ENCODE results near the gene GPR150. TPM values are rescaled to one million over a fixed set of nuclear protein-coding genes. Genes with fewer than 3 reads are reported as not detected.
A peak's percentile ranks its signal among the peaks of the same experiment; 100 is the strongest.
"Not testable (repeated sequence)": the region's sequence is repeated elsewhere in the genome, so short reads cannot be mapped to it uniquely, and the experiment has no call there.

The GPR150 gene
- total and polyA plus RNA-seq, 4 donors = 0.06 to 0.57 (median 0.46) TPM

DNA sequence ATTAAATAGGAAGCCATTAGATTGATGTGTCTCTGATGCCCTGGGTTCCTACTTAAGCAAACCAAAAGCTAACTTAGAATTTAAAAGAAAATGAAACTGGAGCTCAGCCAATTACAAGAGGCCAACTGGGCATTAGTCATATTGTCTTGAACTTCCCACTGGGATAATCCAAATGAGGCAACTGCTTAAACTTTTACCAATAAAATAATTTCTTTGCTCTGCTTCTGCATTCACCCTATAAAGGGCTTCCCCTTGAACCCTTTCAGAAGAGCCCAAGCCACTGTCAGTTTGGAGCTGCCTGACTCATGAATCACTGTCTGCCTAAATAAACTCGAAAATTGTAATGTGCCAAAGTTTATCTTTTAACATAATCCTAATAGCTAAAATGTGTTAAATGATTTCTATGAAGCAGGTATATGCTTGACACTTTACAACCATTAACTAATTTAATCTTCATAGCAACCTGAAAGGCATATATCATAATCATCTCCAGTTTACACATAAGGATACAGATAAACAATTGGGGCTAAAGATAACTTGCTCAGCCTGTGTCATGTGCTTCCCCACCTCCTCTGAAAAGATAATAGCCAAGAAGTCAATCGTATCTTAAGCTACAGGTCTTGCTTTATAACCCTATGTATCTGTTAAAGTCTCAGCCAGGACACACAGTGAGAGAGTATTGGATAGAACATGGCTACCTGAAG is 11.5 kb downstream of the GPR150 start:
- Histone ChIP-seq H3K27ac (ENCODE audit: low read depth, low read length) (no peak overlapping the region), H3K27me3 (ENCODE audit: control insufficient read depth, insufficient read depth, low read length) (no peaks in the 10 kb centered on the region), H3K9me3 (ENCODE audit: control insufficient read depth, insufficient read depth, low read length) (no peaks in the 10 kb centered on the region), H3K4me3 (ENCODE audit: low read depth, low read length) (no peak overlapping the region), H3K4me1 (ENCODE audit: control insufficient read depth, insufficient read depth, low read length) (no peaks in the 10 kb centered on the region), H3K36me3 (ENCODE audit: control insufficient read depth, insufficient read depth, low read length) (no peaks in the 10 kb centered on the region)
- no CpG with 5 or more reads among the region's 2 CpGs for WGBS (ENCODE audit: insufficient coverage)
- no peak for DNase-seq (ENCODE audit: low read depth in 4 of 6, low spot score in 6 of 6)

DNA sequence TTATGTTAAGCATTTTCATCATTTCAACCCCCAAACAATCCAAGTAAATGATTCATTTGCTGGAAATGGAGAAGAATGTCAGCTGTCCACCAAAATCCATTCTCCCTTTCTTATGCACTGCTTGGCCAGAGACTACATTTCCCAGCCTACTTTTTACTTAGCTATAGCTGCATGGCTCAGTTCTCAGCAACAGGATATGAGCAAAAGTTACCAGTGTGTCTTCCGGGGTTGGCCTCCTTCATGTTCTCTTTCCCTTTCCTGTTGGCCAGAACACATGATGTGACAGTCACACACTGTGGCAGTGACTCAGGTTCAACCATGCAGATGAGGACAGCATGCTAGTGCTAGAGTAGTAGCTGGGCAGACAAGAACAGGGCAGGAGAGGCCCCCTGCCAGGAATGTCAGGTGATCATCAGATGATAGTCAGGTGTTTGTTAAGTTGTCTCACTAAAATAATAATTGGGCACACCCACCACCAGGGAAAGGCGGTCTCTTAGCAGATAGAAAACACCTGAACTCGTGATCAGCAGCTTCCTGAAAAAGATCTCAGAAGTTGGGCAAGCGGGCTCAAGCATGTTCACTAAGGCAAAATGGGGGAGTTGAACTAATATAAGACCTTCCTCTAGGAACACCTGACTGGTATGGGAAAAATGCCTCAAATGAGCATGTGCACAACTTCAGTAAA is 12.2 kb downstream of the GPR150 start:
- DNase-seq (ENCODE audit: low read depth in 4 of 6, low spot score in 6 of 6) = no peak
- no peak overlapping the region for H3K4me3 ChIP-seq (ENCODE audit: low read depth, low read length)
- no peaks in the 10 kb centered on the region for H3K4me1 ChIP-seq (ENCODE audit: control insufficient read depth, insufficient read depth, low read length)
- H3K36me3 ChIP-seq (ENCODE audit: control insufficient read depth, insufficient read depth, low read length) = no peaks in the 10 kb centered on the region
- H3K9me3 ChIP-seq (ENCODE audit: control insufficient read depth, insufficient read depth, low read length) = no peaks in the 10 kb centered on the region
- no peaks in the 10 kb centered on the region for H3K27me3 ChIP-seq (ENCODE audit: control insufficient read depth, insufficient read depth, low read length)
- H3K27ac ChIP-seq (ENCODE audit: low read depth, low read length) = no peak overlapping the region
- WGBS (ENCODE audit: insufficient coverage) = 100% methylated on average over 1 of the region's 4 CpGs

DNA sequence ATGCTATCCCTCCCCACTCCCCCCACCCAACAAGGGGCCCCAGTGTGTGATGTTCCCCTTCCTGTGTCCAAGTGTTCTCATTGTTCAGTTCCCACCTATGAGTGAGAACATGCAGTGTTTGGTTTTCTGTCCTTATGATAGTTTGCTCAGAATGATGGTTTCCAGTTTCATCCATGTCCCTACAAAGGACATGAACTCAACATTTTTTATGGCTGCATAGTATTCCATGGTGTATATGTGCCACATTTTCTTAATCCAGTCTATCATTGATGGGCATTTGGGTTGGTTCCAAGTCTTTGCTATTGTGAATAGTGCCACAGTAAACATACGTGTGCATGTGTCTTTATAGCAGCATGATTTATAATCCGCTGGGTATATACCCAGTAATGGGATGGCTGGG is 13.1 kb downstream of the GPR150 start:
- DNase-seq (ENCODE audit: low read depth in 4 of 6, low spot score in 6 of 6); H3K4me1 ChIP-seq (ENCODE audit: control insufficient read depth, insufficient read depth, low read length); H3K27ac ChIP-seq (ENCODE audit: low read depth, low read length); H3K9me3 ChIP-seq (ENCODE audit: control insufficient read depth, insufficient read depth, low read length); H3K4me3 ChIP-seq (ENCODE audit: low read depth, low read length); H3K27me3 ChIP-seq (ENCODE audit: control insufficient read depth, insufficient read depth, low read length); H3K36me3 ChIP-seq (ENCODE audit: control insufficient read depth, insufficient read depth, low read length): not testable (repeated sequence)
- no CpG with 5 or more reads among the region's 2 CpGs for WGBS (ENCODE audit: insufficient coverage)

DNA sequence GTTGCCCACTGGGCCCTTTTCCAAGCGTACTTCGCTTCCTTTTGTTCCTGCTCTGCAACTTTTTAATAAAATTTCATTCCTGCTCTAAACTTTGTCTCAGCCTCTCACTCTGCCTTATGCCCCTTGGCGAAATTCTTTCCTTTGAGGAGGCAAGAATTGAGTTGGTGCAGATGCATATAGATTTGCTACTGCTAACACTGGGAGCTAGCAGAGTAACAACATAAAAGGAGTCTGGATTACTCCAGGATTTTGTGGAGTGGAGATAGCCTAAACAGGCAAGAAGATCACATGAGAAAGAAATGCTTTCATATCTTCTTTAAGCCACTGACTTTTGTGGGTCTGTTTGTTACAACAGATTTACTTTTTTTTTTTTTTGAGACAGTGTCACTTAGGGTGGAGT is 13.8 kb downstream of the GPR150 start:
- H3K27ac ChIP-seq (ENCODE audit: low read depth, low read length) = no peak overlapping the region
- WGBS (ENCODE audit: insufficient coverage) = no CpG with 5 or more reads among the region's 3 CpGs
- H3K36me3 ChIP-seq (ENCODE audit: control insufficient read depth, insufficient read depth, low read length) = no peaks in the 10 kb centered on the region
- no peaks in the 10 kb centered on the region for H3K27me3 ChIP-seq (ENCODE audit: control insufficient read depth, insufficient read depth, low read length)
- H3K4me3 ChIP-seq (ENCODE audit: low read depth, low read length) = no peak overlapping the region
- H3K4me1 ChIP-seq (ENCODE audit: control insufficient read depth, insufficient read depth, low read length) = no peaks in the 10 kb centered on the region
- H3K9me3 ChIP-seq (ENCODE audit: control insufficient read depth, insufficient read depth, low read length) = no peaks in the 10 kb centered on the region
- no peak for DNase-seq (ENCODE audit: low read depth in 4 of 6, low spot score in 6 of 6)

- no peaks in the 10 kb centered on the region for H3K4me1 ChIP-seq (ENCODE audit: control insufficient read depth, insufficient read depth, low read length)
- no CpG with 5 or more reads among the region's 3 CpGs for WGBS (ENCODE audit: insufficient coverage)
- H3K9me3 ChIP-seq (ENCODE audit: control insufficient read depth, insufficient read depth, low read length) = no peaks in the 10 kb centered on the region
- no peak overlapping the region for H3K27ac ChIP-seq (ENCODE audit: low read depth, low read length)
- no peak for DNase-seq (ENCODE audit: low read depth in 4 of 6, low spot score in 6 of 6)
- no peak overlapping the region for H3K4me3 ChIP-seq (ENCODE audit: low read depth, low read length)
- H3K36me3 ChIP-seq (ENCODE audit: control insufficient read depth, insufficient read depth, low read length) = no peaks in the 10 kb centered on the region
- H3K27me3 ChIP-seq (ENCODE audit: control insufficient read depth, insufficient read depth, low read length) = no peaks in the 10 kb centered on the region
Measured at GRCh38 chr5:95634081-95634480, 14.2 kb downstream of the GPR150 start.

DNA sequence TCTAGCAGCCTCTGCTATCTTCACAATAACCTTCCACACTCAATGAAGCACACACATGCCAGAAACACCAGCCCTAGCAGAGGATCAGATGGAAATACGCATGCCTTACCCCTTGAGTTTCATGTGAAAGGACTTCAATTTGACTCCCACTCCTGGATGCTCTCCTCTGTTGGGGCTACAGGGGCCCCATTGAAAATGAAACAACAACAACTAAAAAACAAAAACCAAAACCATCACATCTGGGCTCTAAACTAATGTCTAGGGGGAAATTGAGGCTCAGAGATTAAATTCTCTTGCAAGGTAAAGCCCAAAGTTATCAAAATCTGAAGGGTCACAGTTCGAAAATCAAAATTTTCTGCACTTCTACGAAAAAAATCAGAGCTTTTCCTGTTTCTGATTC is 18.7 kb downstream of the GPR150 start:
- Histone ChIP-seq H3K4me1 (ENCODE audit: control insufficient read depth, insufficient read depth, low read length) (no peaks in the 10 kb centered on the region), H3K27me3 (ENCODE audit: control insufficient read depth, insufficient read depth, low read length) (no peaks in the 10 kb centered on the region), H3K27ac (ENCODE audit: low read depth, low read length) (no peak overlapping the region), H3K4me3 (ENCODE audit: low read depth, low read length) (no peak overlapping the region), H3K36me3 (ENCODE audit: control insufficient read depth, insufficient read depth, low read length) (no peaks in the 10 kb centered on the region), H3K9me3 (ENCODE audit: control insufficient read depth, insufficient read depth, low read length) (no peaks in the 10 kb centered on the region)
- WGBS (ENCODE audit: insufficient coverage) = 77% methylated on average over 2 of the region's 3 CpGs
- no peak for DNase-seq (ENCODE audit: low read depth in 4 of 6, low spot score in 6 of 6)

GRCh38 chr5:95641741-95642220 is 21.9 kb downstream of the GPR150 start:
- Histone ChIP-seq H3K4me3 (ENCODE audit: low read depth, low read length) (no peak overlapping the region), H3K9me3 (ENCODE audit: control insufficient read depth, insufficient read depth, low read length) (no peaks in the 10 kb centered on the region), H3K27me3 (ENCODE audit: control insufficient read depth, insufficient read depth, low read length) (no peaks in the 10 kb centered on the region), H3K36me3 (ENCODE audit: control insufficient read depth, insufficient read depth, low read length) (no peaks in the 10 kb centered on the region), H3K27ac (ENCODE audit: low read depth, low read length) (no peak overlapping the region), H3K4me1 (ENCODE audit: control insufficient read depth, insufficient read depth, low read length) (no peaks in the 10 kb centered on the region)
- WGBS (ENCODE audit: insufficient coverage) = 100% methylated on average over 1 of the region's 5 CpGs
- DNase-seq (ENCODE audit: low read depth in 4 of 6, low spot score in 6 of 6) = no peak

GRCh38 chr5:95643152-95643551 is 23.3 kb downstream of the GPR150 start:
- 89% methylated on average over 7 of the region's 7 CpGs for WGBS (ENCODE audit: insufficient coverage)
- no peak for DNase-seq (ENCODE audit: low read depth in 4 of 6, low spot score in 6 of 6)
- Histone ChIP-seq H3K4me1 (ENCODE audit: control insufficient read depth, insufficient read depth, low read length) (peaks cover 5% of the 10 kb centered on the region), H3K27me3 (ENCODE audit: control insufficient read depth, insufficient read depth, low read length) (no peaks in the 10 kb centered on the region), H3K36me3 (ENCODE audit: control insufficient read depth, insufficient read depth, low read length) (no peaks in the 10 kb centered on the region), H3K27ac (ENCODE audit: low read depth, low read length) (no peak overlapping the region), H3K4me3 (ENCODE audit: low read depth, low read length) (no peak overlapping the region), H3K9me3 (ENCODE audit: control insufficient read depth, insufficient read depth, low read length) (no peaks in the 10 kb centered on the region)

- Histone ChIP-seq H3K36me3 (ENCODE audit: control insufficient read depth, insufficient read depth, low read length) (no peaks in the 10 kb centered on the region), H3K27me3 (ENCODE audit: control insufficient read depth, insufficient read depth, low read length) (no peaks in the 10 kb centered on the region), H3K4me3 (ENCODE audit: low read depth, low read length) (no peak overlapping the region), H3K27ac (ENCODE audit: low read depth, low read length) (no peak overlapping the region), H3K9me3 (ENCODE audit: control insufficient read depth, insufficient read depth, low read length) (no peaks in the 10 kb centered on the region), H3K4me1 (ENCODE audit: control insufficient read depth, insufficient read depth, low read length) (peaks cover 5% of the 10 kb centered on the region)
- peak in 3 of 6 donors; percentile 38 to 89 (median 73) for DNase-seq (ENCODE audit: low read depth in 4 of 6, low spot score in 6 of 6)
- 10% methylated on average over 3 of the region's 4 CpGs for WGBS (ENCODE audit: insufficient coverage)
Measured at GRCh38 chr5:95644351-95645042, 24.6 kb downstream of the GPR150 start.

Data from spinal cord (tissue), 10 donors.